Stomach smooth muscle (tissue), 2 donors: ENCODE results near the gene FHAD1.

ENCODE experiments used
- H3K27ac ChIP-seq: one replicate; pipeline ENCODE4 v1.7.0; 2013; ENCODE audit warnings: mild to moderate bottlenecking, low read length, inconsistent platforms
- H3K27me3 ChIP-seq, 2 donors: one replicate each; pipeline ENCODE4 v1.7.0; 2013; ENCODE audit warnings: low read length in 2 of 2; ENCODE audit not compliant: insufficient read depth in 2 of 2, control insufficient read depth in 1 of 2
- H3K36me3 ChIP-seq, 2 donors: one replicate each; pipeline ENCODE4 v1.7.0; 2013; ENCODE audit warnings: low read length in 2 of 2; ENCODE audit not compliant: control insufficient read depth in 2 of 2, insufficient read depth in 2 of 2
- H3K4me1 ChIP-seq: one replicate; pipeline ENCODE4 v1.7.0; 2013; ENCODE audit warnings: low read length; ENCODE audit not compliant: control insufficient read depth, insufficient read depth
- H3K4me3 ChIP-seq, 2 donors: one replicate each; pipeline ENCODE4 v1.7.0; 2013; ENCODE audit warnings: low read length in 2 of 2
- H3K9ac ChIP-seq, 2 donors: one replicate each; pipeline ENCODE4 v1.7.0; 2013; ENCODE audit warnings: low read length in 2 of 2, mild to moderate bottlenecking in 1 of 2
- H3K9me3 ChIP-seq, 2 donors: one replicate each; pipeline ENCODE4 v1.7.0; 2013; ENCODE audit warnings: low read length in 2 of 2; ENCODE audit not compliant: control insufficient read depth in 2 of 2
- donor health status: healthy.
- donor health status: Pancreatic carcinoma.

FHAD1 gene

GRCh38 chr1:15308621-15309027, 61.6 kb downstream of the FHAD1 start:
- H3K4me1 ChIP-seq: peaks cover 3% of the 10 kb centered on the region
- no peak overlapping the region for H3K9ac ChIP-seq
- no peaks in the 10 kb centered on the region for H3K36me3 ChIP-seq
- H3K4me3 ChIP-seq: no peak overlapping the region
- no peaks in the 10 kb centered on the region for H3K27me3 ChIP-seq
- H3K27ac ChIP-seq: no peak overlapping the region
- peaks cover 0 to 4% of the 10 kb centered on the region in 2 donors for H3K9me3 ChIP-seq

DNA sequence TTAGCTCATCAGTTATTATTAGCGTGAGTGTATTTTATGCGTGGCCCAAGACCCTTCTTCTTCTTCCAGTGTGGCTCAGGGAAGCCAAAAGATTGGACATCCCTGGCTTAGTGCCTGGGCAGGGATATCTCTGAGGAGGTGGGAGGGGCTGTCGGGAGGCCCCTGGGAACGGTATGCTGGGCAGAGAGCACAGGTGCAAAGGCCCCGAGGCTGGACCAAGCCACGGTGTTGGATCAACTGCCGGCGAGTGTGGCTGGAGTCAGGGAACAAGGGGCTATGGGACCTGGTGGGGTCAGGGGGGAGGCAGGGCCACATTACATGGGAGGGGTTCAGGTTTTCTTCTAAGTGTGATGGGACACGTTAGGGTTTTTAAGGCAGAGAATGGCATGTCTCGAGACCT, 62.7 kb downstream of the FHAD1 start:
- no peaks in the 10 kb centered on the region for H3K27me3 ChIP-seq
- peaks cover 0 to 4% of the 10 kb centered on the region in 2 donors for H3K9me3 ChIP-seq
- H3K27ac ChIP-seq: no peak overlapping the region
- no peak overlapping the region for H3K9ac ChIP-seq
- H3K4me1 ChIP-seq: no peaks in the 10 kb centered on the region
- no peaks in the 10 kb centered on the region for H3K36me3 ChIP-seq
- no peak overlapping the region for H3K4me3 ChIP-seq

DNA sequence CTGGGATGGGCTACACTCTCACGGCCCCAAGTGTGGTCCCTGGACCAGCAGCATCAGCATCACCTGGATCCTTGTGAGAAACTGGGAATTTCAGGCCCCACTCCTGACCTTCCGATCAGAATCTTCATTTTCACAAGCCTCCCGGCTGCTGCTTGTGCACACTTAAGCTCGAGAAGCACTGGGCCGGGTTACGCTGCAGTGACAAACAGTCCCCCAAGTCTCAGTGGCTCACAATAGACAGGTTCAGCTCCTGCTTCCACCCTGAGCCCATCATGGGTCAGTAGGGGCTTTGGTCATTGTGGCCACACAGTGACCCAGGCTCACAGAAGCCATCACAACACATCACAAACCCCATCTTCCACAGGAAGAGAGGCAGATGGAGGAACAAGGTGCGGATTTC, 63.5 kb downstream of the FHAD1 start:
- H3K9me3 ChIP-seq: peaks cover 0 to 4% of the 10 kb centered on the region in 2 donors
- no peaks in the 10 kb centered on the region for H3K36me3 ChIP-seq
- no peaks in the 10 kb centered on the region for H3K27me3 ChIP-seq
- no peak overlapping the region for H3K27ac ChIP-seq
- no peaks in the 10 kb centered on the region for H3K4me1 ChIP-seq
- no peak overlapping the region for H3K9ac ChIP-seq
- no peak overlapping the region for H3K4me3 ChIP-seq

DNA sequence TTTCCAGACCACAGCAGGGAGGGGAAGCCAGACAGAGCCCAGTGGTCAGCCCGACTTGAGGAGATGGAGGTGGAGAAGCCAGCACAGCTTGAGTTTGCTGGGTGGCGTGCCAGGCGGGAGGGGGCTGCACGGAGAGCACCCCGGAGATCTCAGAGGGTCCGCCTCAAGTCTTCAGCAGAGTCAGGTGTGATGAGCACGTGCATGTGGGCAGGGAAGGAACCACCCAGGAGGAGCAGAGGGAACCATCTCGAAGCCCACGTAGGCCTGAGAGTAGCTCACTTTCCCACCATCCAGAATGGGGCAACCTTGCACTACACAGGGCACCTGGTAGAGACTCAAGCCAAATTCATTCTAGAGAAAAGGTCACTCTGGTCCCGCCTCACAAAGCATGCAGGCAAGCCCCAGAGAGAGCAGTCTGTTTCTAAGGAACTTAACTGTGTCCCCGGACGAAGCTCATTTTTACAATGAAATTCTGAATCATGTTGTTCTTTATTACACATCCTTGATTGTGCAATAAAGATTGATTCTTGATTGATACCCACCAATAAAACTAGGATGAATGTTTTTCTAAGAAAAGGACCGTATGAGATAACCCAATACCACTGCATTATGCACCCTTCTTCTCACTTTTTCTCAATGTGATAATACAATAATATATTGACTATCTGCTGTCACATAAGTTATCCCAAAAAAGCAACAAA, 64.2 kb downstream of the FHAD1 start:
- no peak overlapping the region for H3K27ac ChIP-seq
- no peaks in the 10 kb centered on the region for H3K4me1 ChIP-seq
- H3K27me3 ChIP-seq: no peaks in the 10 kb centered on the region
- no peak overlapping the region for H3K9ac ChIP-seq
- peaks cover 0 to 4% of the 10 kb centered on the region in 2 donors for H3K9me3 ChIP-seq
- H3K36me3 ChIP-seq: no peaks in the 10 kb centered on the region
- H3K4me3 ChIP-seq: no peak overlapping the region

DNA sequence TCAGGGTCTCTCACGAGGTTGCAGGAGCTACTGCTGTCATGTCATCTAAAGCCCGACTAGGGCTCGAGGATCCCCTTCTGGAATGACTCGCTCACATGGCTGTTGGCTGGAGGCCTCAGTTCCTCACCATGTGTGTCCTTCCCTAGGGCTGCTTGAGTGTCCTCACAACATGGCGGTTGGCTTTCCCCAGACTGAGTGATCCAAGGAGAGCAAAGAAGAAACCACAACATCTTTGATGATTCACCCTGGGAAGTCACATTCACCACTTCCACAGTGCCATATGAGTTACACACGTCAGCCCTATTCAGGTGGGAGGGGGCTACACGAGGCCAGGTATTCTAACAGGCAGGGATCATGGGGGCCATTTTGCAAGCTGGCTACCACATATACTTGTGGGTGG, 64.9 kb downstream of the FHAD1 start:
- peaks cover 0 to 4% of the 10 kb centered on the region in 2 donors for H3K9me3 ChIP-seq
- H3K27me3 ChIP-seq: no peaks in the 10 kb centered on the region
- H3K36me3 ChIP-seq: no peaks in the 10 kb centered on the region
- H3K27ac ChIP-seq: no peak overlapping the region
- no peak overlapping the region for H3K9ac ChIP-seq
- H3K4me3 ChIP-seq: no peak overlapping the region
- H3K4me1 ChIP-seq: no peaks in the 10 kb centered on the region

DNA sequence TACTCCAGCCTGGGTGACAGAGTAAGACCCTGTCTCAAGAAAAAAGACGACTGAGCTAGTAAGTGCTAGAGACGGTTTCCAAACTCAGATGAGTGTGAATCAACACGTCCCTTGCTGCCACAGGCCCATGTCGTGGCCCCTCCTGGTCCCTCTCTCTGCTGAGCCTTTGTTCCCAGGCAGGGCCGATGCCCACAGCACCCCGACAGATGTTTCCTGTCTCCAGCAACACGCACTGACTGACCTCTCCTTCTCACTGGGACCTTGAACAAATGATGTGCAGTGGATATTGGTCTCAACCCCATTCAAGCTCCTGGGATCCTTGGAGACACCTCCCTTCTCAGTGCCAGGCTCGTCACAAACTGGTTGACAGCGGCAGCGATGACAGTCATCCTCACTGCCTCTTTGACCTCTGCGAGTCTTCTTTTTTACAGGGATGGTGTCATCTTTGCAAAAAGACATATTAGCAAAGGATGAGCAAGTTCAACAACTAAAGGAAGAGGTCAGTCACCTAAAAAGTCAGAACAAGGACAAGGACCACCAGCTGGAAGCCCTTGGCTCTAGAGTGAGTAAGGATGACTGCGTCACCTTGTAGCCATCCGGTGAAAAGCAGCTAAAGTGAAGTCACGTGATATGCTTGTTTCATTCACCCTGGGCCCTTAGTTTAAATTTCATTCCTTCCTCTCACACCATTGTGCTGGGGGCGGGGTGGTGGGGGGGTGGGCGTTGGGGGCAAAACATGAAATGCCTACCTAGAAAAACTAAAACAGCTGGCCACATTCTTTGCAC, 65.8 kb downstream of the FHAD1 start:
- no peak overlapping the region for H3K9ac ChIP-seq
- H3K4me3 ChIP-seq: no peak overlapping the region
- no peaks in the 10 kb centered on the region for H3K36me3 ChIP-seq
- no peaks in the 10 kb centered on the region for H3K4me1 ChIP-seq
- no peaks in the 10 kb centered on the region for H3K27me3 ChIP-seq
- H3K9me3 ChIP-seq: peaks cover 0 to 4% of the 10 kb centered on the region in 2 donors
- no peak overlapping the region for H3K27ac ChIP-seq

DNA sequence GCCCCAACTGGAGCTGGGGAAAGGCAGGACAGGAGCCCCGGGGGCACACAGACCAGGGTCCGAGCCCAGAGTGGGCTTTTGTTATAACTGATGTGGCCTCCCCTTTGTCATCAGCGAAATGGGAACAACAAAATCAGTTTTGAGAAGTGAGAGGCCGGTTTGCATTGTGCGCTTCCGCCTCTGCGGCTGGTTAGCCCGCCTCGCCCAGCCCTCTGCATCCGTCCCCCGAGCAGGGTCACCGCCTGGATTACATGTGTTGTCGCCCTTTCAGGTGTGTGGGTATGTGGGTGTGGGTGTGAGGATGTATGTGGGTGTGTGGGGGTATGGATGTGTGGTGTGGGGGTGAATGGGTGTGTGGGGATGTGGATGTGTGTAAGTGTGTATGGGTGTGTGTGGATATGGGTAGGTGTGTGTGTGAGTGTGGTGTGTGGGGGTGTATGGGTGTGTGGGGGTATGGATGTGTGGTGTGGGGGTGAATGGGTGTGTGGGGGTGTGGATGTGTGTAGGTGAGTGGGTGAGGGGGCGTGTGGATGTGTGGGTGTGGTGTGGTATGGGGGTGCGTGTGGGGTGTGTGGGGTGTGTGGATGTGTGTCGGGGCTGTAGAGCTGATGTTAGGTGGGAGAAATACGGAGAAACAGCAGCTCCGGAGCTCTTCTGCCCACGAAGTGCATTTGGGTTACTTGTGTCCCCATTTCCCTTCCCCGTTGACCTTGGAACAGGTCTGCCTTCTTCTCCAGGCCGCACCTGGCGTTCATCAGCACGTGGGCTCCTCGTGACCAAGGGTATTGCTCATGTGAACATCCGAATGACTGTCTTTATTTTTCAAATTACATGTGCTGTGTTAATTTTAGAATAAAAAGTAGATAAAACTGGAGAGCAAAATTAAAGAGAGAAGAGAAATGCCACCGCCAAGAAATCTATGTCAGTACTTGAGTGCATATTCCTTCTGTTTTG, 67.6 kb downstream of the FHAD1 start:
- H3K36me3 ChIP-seq: no peaks in the 10 kb centered on the region
- peaks cover 0 to 4% of the 10 kb centered on the region in 2 donors for H3K9me3 ChIP-seq
- H3K27ac ChIP-seq: no peak overlapping the region

DNA sequence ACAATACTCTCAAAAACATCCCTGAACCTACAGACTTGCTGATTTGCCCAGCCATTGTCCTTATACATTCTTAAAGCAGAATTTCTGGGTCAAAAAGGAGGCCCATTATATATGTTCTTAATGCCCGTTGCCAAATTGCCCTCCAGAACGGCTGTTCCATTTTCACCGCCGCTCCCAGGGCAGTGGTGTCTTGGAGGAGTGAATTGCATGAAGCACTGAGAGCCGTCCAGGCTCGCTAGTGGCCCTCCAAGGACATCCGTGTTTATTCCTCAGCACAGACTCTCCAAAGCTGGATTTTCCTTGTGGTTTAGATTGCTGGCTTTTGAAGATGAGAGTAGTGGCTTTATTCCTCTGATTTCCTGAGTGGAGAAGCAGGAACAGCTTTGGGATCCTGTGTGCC, 68.8 kb downstream of the FHAD1 start:
- no peak overlapping the region for H3K4me3 ChIP-seq
- H3K36me3 ChIP-seq: no peaks in the 10 kb centered on the region
- no peaks in the 10 kb centered on the region for H3K27me3 ChIP-seq
- no peaks in the 10 kb centered on the region for H3K4me1 ChIP-seq
- H3K9ac ChIP-seq: no peak overlapping the region
- H3K27ac ChIP-seq: no peak overlapping the region
- peaks cover 0 to 4% of the 10 kb centered on the region in 2 donors for H3K9me3 ChIP-seq

More for the DNA sequence above, 67.6 kb downstream of the FHAD1 start:
- H3K9ac ChIP-seq: no peak overlapping the region
- H3K4me1 ChIP-seq: no peaks in the 10 kb centered on the region
- no peak overlapping the region for H3K4me3 ChIP-seq
- no peaks in the 10 kb centered on the region for H3K27me3 ChIP-seq

- H3K9ac ChIP-seq: no peak overlapping the region
- H3K9me3 ChIP-seq: peaks cover 0 to 4% of the 10 kb centered on the region in 2 donors
- no peak overlapping the region for H3K27ac ChIP-seq
- H3K27me3 ChIP-seq: no peaks in the 10 kb centered on the region
- H3K4me3 ChIP-seq: no peak overlapping the region
- no peaks in the 10 kb centered on the region for H3K4me1 ChIP-seq
- no peaks in the 10 kb centered on the region for H3K36me3 ChIP-seq
Observed at GRCh38 chr1:15316510-15316909, 69.5 kb downstream of the FHAD1 start.

DNA sequence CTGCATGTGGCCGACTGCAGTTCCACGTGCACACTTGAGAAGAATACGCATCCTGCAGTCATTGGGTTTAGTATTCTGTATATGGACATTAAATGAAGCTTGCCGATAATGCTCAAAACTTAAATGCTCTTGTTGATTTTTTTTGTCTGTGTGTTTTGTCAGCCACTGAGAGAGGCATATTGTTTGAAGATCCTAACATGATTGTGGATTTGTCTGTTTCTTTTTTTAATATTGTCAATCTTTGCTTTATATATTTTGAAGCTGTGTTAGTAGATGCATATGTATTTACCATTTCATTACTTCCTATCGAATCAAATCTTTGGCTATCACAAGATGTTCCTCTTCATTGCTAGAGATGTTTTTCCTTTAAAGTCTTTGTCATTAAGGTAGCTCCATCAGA, 73.2 kb downstream of the FHAD1 start:
- Histone ChIP-seq H3K27ac (no peak overlapping the region), H3K36me3 (no peaks in the 10 kb centered on the region), H3K27me3 (no peaks in the 10 kb centered on the region), H3K9ac (no peak overlapping the region), H3K9me3 (no peaks in the 10 kb centered on the region), H3K4me3 (no peak overlapping the region), H3K4me1 (peaks cover 13% of the 10 kb centered on the region)
